Activated naive CD8-positive, alpha-beta T cell treated with anti-CD3 and anti-CD28 coated beads, Interleukin-2, amount 50 U/mL, for 16 hours (primary cell): ENCODE data around the gene TMEM88.
A peak's percentile ranks its signal among the peaks of the same experiment; 100 is the strongest.

ENCODE experiments used
- DNase-seq: peaks from one replicate; pipeline ENCODE4 v3.0.0-alpha.2; 2020; ENCODE audit warnings: low read depth, low spot score

Gene TMEM88

GRCh38 chr17:7884581-7885366 is 29.9 kb downstream of the TMEM88 start:
- DNase-seq, result no peak

GRCh38 chr17:7885367-7886226 is 30.7 kb downstream of the TMEM88 start:
- DNase-seq, result no peak

GRCh38 chr17:7886227-7887037 is 31.6 kb downstream of the TMEM88 start:
- no peak for DNase-seq

- no peak for DNase-seq
Observed at GRCh38 chr17:7887038-7887481, 32.2 kb downstream of the TMEM88 start.

- DNase-seq, result peak; percentile 67
Observed at GRCh38 chr17:7887482-7888183, 32.8 kb downstream of the TMEM88 start.

GRCh38 chr17:7888184-7888920 is 33.5 kb downstream of the TMEM88 start, which contains the start of gene CHD3:
Gene CHD3, plus strand, starts transcription at chr17:7888789. Its CDS starts 212 bp downstream, at chr17:7889001.
- DNase-seq, result no peak

- no peak for DNase-seq
Observed at GRCh38 chr17:7889166-7889955, 34.5 kb downstream of the TMEM88 start.

GRCh38 chr17:7893187-7893880 is 38.5 kb downstream of the TMEM88 start:
- no peak for DNase-seq

- no peak for DNase-seq
Observed at GRCh38 chr17:7894226-7894625, 39.4 kb downstream of the TMEM88 start.

GRCh38 chr17:7894866-7895265 is 40.0 kb downstream of the TMEM88 start:
- no peak for DNase-seq

GRCh38 chr17:7897090-7897489 is 42.2 kb downstream of the TMEM88 start:
- DNase-seq, result no peak

- DNase-seq, result no peak
Observed at GRCh38 chr17:7897773-7898172, 42.9 kb downstream of the TMEM88 start.

GRCh38 chr17:7903154-7904103 is 48.6 kb downstream of the TMEM88 start:
- no peak for DNase-seq
